ENCODE data around the gene SLC20A1. TPM values are rescaled to one million over a fixed set of nuclear protein-coding genes. Genes with fewer than 3 reads are reported as not detected.
A peak's percentile ranks its signal among the peaks of the same experiment; 100 is the strongest.

SLC20A1 gene
- total RNA-seq, 1 donor from 2014 or later = 96.7 TPM

DNA sequence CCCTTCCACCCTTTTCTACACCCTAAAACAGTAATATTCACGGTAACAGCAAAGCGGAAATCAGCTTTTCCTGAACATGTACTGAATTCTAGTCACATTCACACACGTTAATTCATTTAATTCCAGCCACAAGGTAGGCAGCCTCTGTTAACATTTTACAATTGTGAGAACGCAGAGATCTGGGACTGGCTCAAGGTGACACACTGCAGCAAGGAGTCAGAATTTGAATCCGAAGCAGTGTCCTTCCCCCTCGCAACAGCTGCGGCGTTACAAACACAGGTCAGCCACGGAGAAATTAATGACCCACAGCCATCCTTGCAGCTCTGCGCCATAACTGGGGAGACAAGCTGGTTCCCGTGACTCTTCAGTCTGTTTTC is 818 bp upstream of the SLC20A1 start:
- Histone ChIP-seq H4K20me1 (ENCODE audit: insufficient read depth, low read length) (peaks cover 37% of the 10 kb centered on the region), H3K4me1 (ENCODE audit: insufficient read depth, low read length) (peaks cover 68% of the 10 kb centered on the region), H3K4me2 (ENCODE audit: low read length) (peak overlapping the region; percentile 93), H3K27me3 (ENCODE audit: insufficient read depth, low read length) (no peaks in the 10 kb centered on the region), H3K27ac (ENCODE audit: low read depth, low read length) (peak overlapping the region; percentile 51), H2AFZ (ENCODE audit: low read depth, low read length) (peak overlapping the region; percentile 64), H3K9ac (ENCODE audit: low read length) (peak overlapping the region; percentile 78), H3K4me3 (ENCODE audit: insufficient read depth, low read depth, low read length) (peak overlapping the region; percentile 95), H3K36me3 (ENCODE audit: insufficient read depth, low read length) (peaks cover 31% of the 10 kb centered on the region), H3K9me3 (ENCODE audit: insufficient read depth, low read depth, low read length) (no peaks in the 10 kb centered on the region), H3K79me2 (ENCODE audit: insufficient read depth, low read length) (peaks cover 56% of the 10 kb centered on the region)
- Mint-ChIP-seq H3K27me3 (ENCODE audit: low read depth, unreplicated experiment) (no peaks in the 10 kb centered on the region), H3K36me3 (ENCODE audit: low read depth, unreplicated experiment) (peaks cover 24% of the 10 kb centered on the region), H3K27ac (ENCODE audit: unreplicated experiment) (peak overlapping the region; percentile 82), H3K4me1 (ENCODE audit: low read depth, unreplicated experiment) (peaks cover 62% of the 10 kb centered on the region), H3K9me3 (ENCODE audit: unreplicated experiment) (no peaks in the 10 kb centered on the region), H3K4me3 (ENCODE audit: unreplicated experiment) (peak overlapping the region; percentile 81)
- no peak for FAIRE-seq
- no peak for TF ChIP-seq EZH2 (IDR thresholded peaks at IDR 0.05; ENCODE audit: insufficient read depth, low read length)
- TF ChIP-seq, protein P1, sequence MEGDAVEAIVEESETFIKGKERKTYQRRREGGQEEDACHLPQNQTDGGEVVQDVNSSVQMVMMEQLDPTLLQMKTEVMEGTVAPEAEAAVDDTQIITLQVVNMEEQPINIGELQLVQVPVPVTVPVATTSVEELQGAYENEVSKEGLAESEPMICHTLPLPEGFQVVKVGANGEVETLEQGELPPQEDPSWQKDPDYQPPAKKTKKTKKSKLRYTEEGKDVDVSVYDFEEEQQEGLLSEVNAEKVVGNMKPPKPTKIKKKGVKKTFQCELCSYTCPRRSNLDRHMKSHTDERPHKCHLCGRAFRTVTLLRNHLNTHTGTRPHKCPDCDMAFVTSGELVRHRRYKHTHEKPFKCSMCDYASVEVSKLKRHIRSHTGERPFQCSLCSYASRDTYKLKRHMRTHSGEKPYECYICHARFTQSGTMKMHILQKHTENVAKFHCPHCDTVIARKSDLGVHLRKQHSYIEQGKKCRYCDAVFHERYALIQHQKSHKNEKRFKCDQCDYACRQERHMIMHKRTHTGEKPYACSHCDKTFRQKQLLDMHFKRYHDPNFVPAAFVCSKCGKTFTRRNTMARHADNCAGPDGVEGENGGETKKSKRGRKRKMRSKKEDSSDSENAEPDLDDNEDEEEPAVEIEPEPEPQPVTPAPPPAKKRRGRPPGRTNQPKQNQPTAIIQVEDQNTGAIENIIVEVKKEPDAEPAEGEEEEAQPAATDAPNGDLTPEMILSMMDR (IDR thresholded peaks at IDR 0.05; ENCODE audit: insufficient read depth, low read depth, low read length) = no peak
- DNase-seq (ENCODE audit: low read depth) = peak; percentile 46

DNA sequence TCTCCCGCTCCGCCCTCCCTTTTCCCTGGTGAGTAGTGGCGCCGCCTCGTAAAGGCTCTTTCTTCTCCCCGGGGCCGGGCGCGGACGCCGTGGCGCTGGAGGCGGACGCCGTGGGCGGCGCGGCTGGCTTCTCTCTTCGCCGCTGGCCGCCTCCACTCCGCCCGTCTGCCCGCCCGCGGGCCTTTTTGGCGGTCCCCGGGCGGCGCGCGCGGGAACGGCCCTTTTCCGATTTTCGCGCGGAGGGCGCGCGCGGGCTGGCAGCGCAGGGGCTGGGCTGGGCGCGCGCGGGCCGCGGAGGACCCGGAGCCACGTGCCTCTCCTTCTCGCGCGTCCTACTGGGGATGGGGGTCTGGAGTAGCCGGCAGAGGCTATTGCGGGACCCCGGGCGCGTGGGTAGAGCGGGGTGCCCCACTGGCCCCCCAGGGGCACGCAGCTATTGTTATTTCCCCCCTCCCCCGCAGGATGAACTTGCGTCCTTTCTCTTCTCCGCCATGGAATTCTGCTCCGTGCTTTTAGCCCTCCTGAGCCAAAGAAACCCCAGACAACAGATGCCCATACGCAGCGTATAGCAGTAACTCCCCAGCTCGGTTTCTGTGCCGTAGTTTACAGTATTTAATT is 472 bp downstream of the SLC20A1 start:
- no peak for DNase-seq (ENCODE audit: low read depth)
- peaks cover 69% of the 10 kb centered on the region for H3K79me2 ChIP-seq (ENCODE audit: insufficient read depth, low read length)

More for the DNA sequence above, 472 bp downstream of the SLC20A1 start:
- Mint-ChIP-seq H3K27ac (ENCODE audit: unreplicated experiment) (peak overlapping the region; percentile 68), H3K4me3 (ENCODE audit: unreplicated experiment) (peak overlapping the region; percentile 95), H3K27me3 (ENCODE audit: low read depth, unreplicated experiment) (no peaks in the 10 kb centered on the region), H3K4me1 (ENCODE audit: low read depth, unreplicated experiment) (peaks cover 51% of the 10 kb centered on the region), H3K36me3 (ENCODE audit: low read depth, unreplicated experiment) (peaks cover 32% of the 10 kb centered on the region), H3K9me3 (ENCODE audit: unreplicated experiment) (no peaks in the 10 kb centered on the region)
- Histone ChIP-seq H3K36me3 (ENCODE audit: insufficient read depth, low read length) (peaks cover 39% of the 10 kb centered on the region), H3K9ac (ENCODE audit: low read length) (peak overlapping the region; percentile 89), H4K20me1 (ENCODE audit: insufficient read depth, low read length) (peaks cover 50% of the 10 kb centered on the region), H3K27me3 (ENCODE audit: insufficient read depth, low read length) (no peaks in the 10 kb centered on the region), H3K4me3 (ENCODE audit: insufficient read depth, low read depth, low read length) (peak overlapping the region; percentile 95), H3K27ac (ENCODE audit: low read depth, low read length) (peak overlapping the region; percentile 82), H3K4me2 (ENCODE audit: low read length) (peak overlapping the region; percentile 86), H3K4me1 (ENCODE audit: insufficient read depth, low read length) (peaks cover 56% of the 10 kb centered on the region), H2AFZ (ENCODE audit: low read depth, low read length) (no peak overlapping the region), H3K9me3 (ENCODE audit: insufficient read depth, low read depth, low read length) (no peaks in the 10 kb centered on the region)
- no peak for FAIRE-seq
- no peak for TF ChIP-seq EZH2 (IDR thresholded peaks at IDR 0.05; ENCODE audit: insufficient read depth, low read length)
- TF ChIP-seq, protein P1 (IDR thresholded peaks at IDR 0.05; ENCODE audit: insufficient read depth, low read depth, low read length) = no peak

All from astrocyte (in vitro differentiated cells and primary cell).